ENCODE measurements around the gene NKX2-3.

NKX2-3 gene

GRCh38 chr10:99573790-99574189, 41.0 kb downstream of the NKX2-3 start:
- DNase-seq (ENCODE audit: extremely low read depth in 1 of 2, low read depth in 1 of 2): no peak

GRCh38 chr10:99579971-99580370, 47.2 kb downstream of the NKX2-3 start:
- DNase-seq (ENCODE audit: extremely low read depth in 1 of 2, low read depth in 1 of 2): no peak

GRCh38 chr10:99582255-99582770, 49.6 kb downstream of the NKX2-3 start:
- DNase-seq (ENCODE audit: extremely low read depth in 1 of 2, low read depth in 1 of 2): no peak

- no peak for DNase-seq (ENCODE audit: extremely low read depth in 1 of 2, low read depth in 1 of 2)
Observed at GRCh38 chr10:99583687-99584086, 50.9 kb downstream of the NKX2-3 start.

Data from stimulated activated CD8-positive, alpha-beta memory T cell treated with anti-CD3 and anti-CD28 coated beads, Interleukin-7, amount 100 ng/mL, for 48 hours (primary cell).